Panc1 (cell line): Measurements from ENCODE around the gene CCDC154. TPM values are rescaled to one million over a fixed set of nuclear protein-coding genes. Genes with fewer than 3 reads are reported as not detected.
A peak's percentile ranks its signal among the peaks of the same experiment; 100 is the strongest.

Experiments
- ATAC-seq: fragments of 200-7000 bp; cut with Tn5 transposase; 2 replicates; pipeline ENCODE4 v1.9.1; 2020; ENCODE audit warnings: mild to moderate bottlenecking, moderate library complexity
- BruUV-seq: library from RNA; stranded (reverse); fragments of 400-500 nt; replicated peaks from 2 replicates; lab custom pipeline; 2021; lab: Mats Ljungman, UMichigan
- CTCF ChIA-PET: fragments of 300-600 bp; sonication (Branson Sonifier 250); formaldehyde crosslinking; loops from one replicate; lab custom pipeline; 2022; ENCODE audit warnings: antibody characterized with exemption; lab: Charles Lee
- POLR2A ChIA-PET: fragments of 300-600 bp; sonication (Branson Sonifier 250); formaldehyde crosslinking; loops from one replicate; lab custom pipeline; 2022; ENCODE audit warnings: antibody characterized with exemption; lab: Charles Lee
- DNase-seq: peaks from one replicate; pipeline ENCODE4 v3.0.0-alpha.2; 2010; ENCODE audit warnings: low read depth, low spot score
- H3K27ac ChIP-seq: 2 replicates; pipeline ENCODE4 v1.5.1; 2011; ENCODE audit warnings: mild to moderate bottlenecking, low read length, inconsistent platforms
- H3K27me3 ChIP-seq: fragments of 200-500 bp; sonication (Bioruptor generic); 2 replicates; pipeline ENCODE4 v1.6.0; 2014; ENCODE audit warnings: low read length, inconsistent platforms; ENCODE audit not compliant: control insufficient read depth, insufficient read depth
- H3K36me3 ChIP-seq: fragments of 200-500 bp; sonication (Bioruptor generic); 2 replicates; pipeline ENCODE4 v1.5.1; 2014; ENCODE audit warnings: inconsistent platforms, mild to moderate bottlenecking, low read length, moderate library complexity; ENCODE audit not compliant: control insufficient read depth, insufficient read depth
- H3K4me1 ChIP-seq: 2 replicates; pipeline ENCODE4 v1.5.1; 2011; ENCODE audit warnings: inconsistent platforms, mild to moderate bottlenecking, low read length, moderate library complexity; ENCODE audit not compliant: control insufficient read depth, insufficient read depth
- H3K4me3 ChIP-seq, 2 experiments: 2 replicates each; pipeline ENCODE4 v1.5.1; 2011 to 2012; ENCODE audit warnings: low read depth in 2 of 2, low read length in 2 of 2, mild to moderate bottlenecking in 2 of 2, inconsistent platforms in 1 of 2, moderate library complexity in 1 of 2
- H3K9me3 ChIP-seq: fragments of 200-500 bp; sonication (Bioruptor generic); 2 replicates; pipeline ENCODE4 v1.5.1; 2014; ENCODE audit warnings: low read depth, mild to moderate bottlenecking, inconsistent platforms, low read length, moderate library complexity; ENCODE audit not compliant: control insufficient read depth, insufficient read depth
- CTCF ChIP-seq: fragments of 450-650 bp; IDR thresholded peaks from 2 replicates; pipeline ENCODE4 v1.5.1; 2017; ENCODE audit warnings: mild to moderate bottlenecking
- POLR2AphosphoS5 ChIP-seq: IDR thresholded peaks from 2 replicates; pipeline ENCODE4 v1.6.1; 2012; ENCODE audit warnings: mild to moderate bottlenecking, low read depth, low read length, moderate library complexity
- SIN3A ChIP-seq: IDR thresholded peaks from 2 replicates; pipeline ENCODE4 v1.6.1; 2012; ENCODE audit warnings: low read depth, mild to moderate bottlenecking, low read length, moderate library complexity, borderline replicate concordance; ENCODE audit not compliant: insufficient read depth
- TCF7L2 ChIP-seq: IDR thresholded peaks from 2 replicates; pipeline ENCODE4 v1.6.1; 2011; ENCODE audit warnings: mild to moderate bottlenecking, low read depth, low read length, inconsistent platforms
- in situ Hi-C: cut with HindIII; loops from 2 replicates; pipeline ENCODE4 v1.10.0; 2016; ENCODE audit warnings: low sequenced_read_pairs, low pct_unique_long_range_greater_than_20kb
- intact Hi-C: fragments of 100-400 bp; cut with micrococcal nuclease; formaldehyde crosslinking; loops from one replicate; pipeline ENCODE4 v1.10.0; 2022; ENCODE audit not compliant: unreplicated experiment
- total RNA-seq: library from RNA; stranded (reverse); gene quantifications from one replicate; pipeline ENCODE4 v1.2.1, GENCODE V29; 2021; ENCODE audit not compliant: unreplicated experiment
- TF ChIP-seq, protein P1 (sequence below), 2 experiments: IDR thresholded peaks; 2 replicates each; pipeline ENCODE4 v1.6.1; 2011 to 2012; ENCODE audit warnings: low read depth in 2 of 2, control low read depth in 1 of 2, low read length in 1 of 2, mild to moderate bottlenecking in 1 of 2, moderate library complexity in 1 of 2; ENCODE audit not compliant: insufficient read depth in 1 of 2

CCDC154 gene
- total RNA-seq, 1 experiment from 2014 or later: 2.0 TPM

- H3K4me1 ChIP-seq: no peaks in the 10 kb centered on the region
- intact Hi-C loops (no loop called here), in situ Hi-C loops (no loop called here)
- TF ChIP-seq CTCF (peak; percentile 35; the same call in 1 of the 2 replicates), POLR2AphosphoS5 (no peak)
- no peaks in the 10 kb centered on the region for H3K9me3 ChIP-seq
- no TSS peak for BruUV-seq
- no peaks in the 10 kb centered on the region for H3K27me3 ChIP-seq
- POLR2A ChIA-PET: no interaction called here
- no peak for DNase-seq
- H3K4me3 ChIP-seq: no peak within 1 kb of the TSS
- no peak within 1 kb of the TSS for H3K27ac ChIP-seq
- CTCF ChIA-PET: interaction anchor here (0.6 kb wide), 1 partner anchor 24 kb away, joined by 3 read pairs; no protein-coding TSS in a partner anchor
- no peaks in the 10 kb centered on the region for H3K36me3 ChIP-seq
- ATAC-seq: peak; percentile 50; the same call in 1 of the 2 replicates
Measured at GRCh38 chr16:1430759-1431496, 13.4 kb downstream of the CCDC154 start, which contains the start of gene PERCC1. Gene PERCC1, plus strand, starts transcription at chr16:1431078. Its CDS starts 1,516 bp downstream, at chr16:1432594.

- no TSS peak for BruUV-seq
- in situ Hi-C loops: no loop called here
- TF ChIP-seq CTCF: no peak
- no peak for TF ChIP-seq SIN3A
- TF ChIP-seq, protein P1, sequence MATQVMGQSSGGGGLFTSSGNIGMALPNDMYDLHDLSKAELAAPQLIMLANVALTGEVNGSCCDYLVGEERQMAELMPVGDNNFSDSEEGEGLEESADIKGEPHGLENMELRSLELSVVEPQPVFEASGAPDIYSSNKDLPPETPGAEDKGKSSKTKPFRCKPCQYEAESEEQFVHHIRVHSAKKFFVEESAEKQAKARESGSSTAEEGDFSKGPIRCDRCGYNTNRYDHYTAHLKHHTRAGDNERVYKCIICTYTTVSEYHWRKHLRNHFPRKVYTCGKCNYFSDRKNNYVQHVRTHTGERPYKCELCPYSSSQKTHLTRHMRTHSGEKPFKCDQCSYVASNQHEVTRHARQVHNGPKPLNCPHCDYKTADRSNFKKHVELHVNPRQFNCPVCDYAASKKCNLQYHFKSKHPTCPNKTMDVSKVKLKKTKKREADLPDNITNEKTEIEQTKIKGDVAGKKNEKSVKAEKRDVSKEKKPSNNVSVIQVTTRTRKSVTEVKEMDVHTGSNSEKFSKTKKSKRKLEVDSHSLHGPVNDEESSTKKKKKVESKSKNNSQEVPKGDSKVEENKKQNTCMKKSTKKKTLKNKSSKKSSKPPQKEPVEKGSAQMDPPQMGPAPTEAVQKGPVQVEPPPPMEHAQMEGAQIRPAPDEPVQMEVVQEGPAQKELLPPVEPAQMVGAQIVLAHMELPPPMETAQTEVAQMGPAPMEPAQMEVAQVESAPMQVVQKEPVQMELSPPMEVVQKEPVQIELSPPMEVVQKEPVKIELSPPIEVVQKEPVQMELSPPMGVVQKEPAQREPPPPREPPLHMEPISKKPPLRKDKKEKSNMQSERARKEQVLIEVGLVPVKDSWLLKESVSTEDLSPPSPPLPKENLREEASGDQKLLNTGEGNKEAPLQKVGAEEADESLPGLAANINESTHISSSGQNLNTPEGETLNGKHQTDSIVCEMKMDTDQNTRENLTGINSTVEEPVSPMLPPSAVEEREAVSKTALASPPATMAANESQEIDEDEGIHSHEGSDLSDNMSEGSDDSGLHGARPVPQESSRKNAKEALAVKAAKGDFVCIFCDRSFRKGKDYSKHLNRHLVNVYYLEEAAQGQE (IDR thresholded peaks at IDR 0.05; ENCODE audit: insufficient read depth in 1 of 2, low read depth in 2 of 2, low read length in 1 of 2): no peak
- TF ChIP-seq POLR2AphosphoS5: no peak
- TF ChIP-seq TCF7L2: no peak
- no peaks in the 10 kb centered on the region for H3K27me3 ChIP-seq
- DNase-seq (no peak), ATAC-seq (no peak)
- H3K4me3 ChIP-seq: no peak overlapping the region
- ChIA-PET POLR2A (no interaction called here), CTCF (interaction anchor here (0.6 kb wide), 2 partner anchors 23 to 62 kb away, joined by 3 to 11 read pairs; no protein-coding TSS in a partner anchor)
- no peaks in the 10 kb centered on the region for H3K36me3 ChIP-seq
- intact Hi-C loops: no loop called here
- no peak overlapping the region for H3K27ac ChIP-seq
- no peaks in the 10 kb centered on the region for H3K9me3 ChIP-seq
- no peaks in the 10 kb centered on the region for H3K4me1 ChIP-seq
Measured at GRCh38 chr16:1430214-1430758, 14.1 kb downstream of the CCDC154 start.
